Measurements from ENCODE around the gene GBE1.

DNA sequence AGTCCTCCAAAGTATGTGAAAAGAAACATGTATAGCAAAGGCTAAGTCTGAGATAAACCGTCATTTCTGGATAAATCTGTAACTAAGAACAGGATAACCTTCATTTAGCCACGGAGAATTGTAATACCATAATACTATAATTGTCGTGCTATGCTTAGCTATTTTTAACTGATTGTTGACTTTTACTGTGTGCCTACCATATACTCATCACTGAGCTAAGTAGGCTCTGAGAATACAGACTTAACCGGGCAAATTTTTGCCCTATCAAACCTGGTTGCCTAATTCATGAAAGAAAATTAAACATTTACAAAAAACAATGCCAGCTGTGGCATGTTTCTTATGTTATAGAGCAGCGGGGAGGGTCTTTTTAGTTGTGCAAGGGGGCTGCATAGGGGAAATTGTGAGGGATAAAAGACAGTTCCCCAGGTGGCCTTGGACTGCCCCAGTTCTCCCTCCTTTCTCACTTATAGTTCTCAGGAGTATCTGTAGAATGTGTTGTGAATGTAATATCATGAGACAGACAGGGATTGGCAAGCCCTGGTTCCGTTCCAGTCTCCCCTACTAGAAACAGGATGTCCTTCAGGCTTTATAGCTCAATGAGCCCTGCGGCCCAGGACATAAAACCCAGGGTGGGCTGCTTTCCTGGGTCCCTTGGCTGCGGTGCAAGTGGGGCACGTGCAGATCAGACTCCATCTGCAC is 318.5 kb downstream of the GBE1 start:
- TF ChIP-seq, protein P1, sequence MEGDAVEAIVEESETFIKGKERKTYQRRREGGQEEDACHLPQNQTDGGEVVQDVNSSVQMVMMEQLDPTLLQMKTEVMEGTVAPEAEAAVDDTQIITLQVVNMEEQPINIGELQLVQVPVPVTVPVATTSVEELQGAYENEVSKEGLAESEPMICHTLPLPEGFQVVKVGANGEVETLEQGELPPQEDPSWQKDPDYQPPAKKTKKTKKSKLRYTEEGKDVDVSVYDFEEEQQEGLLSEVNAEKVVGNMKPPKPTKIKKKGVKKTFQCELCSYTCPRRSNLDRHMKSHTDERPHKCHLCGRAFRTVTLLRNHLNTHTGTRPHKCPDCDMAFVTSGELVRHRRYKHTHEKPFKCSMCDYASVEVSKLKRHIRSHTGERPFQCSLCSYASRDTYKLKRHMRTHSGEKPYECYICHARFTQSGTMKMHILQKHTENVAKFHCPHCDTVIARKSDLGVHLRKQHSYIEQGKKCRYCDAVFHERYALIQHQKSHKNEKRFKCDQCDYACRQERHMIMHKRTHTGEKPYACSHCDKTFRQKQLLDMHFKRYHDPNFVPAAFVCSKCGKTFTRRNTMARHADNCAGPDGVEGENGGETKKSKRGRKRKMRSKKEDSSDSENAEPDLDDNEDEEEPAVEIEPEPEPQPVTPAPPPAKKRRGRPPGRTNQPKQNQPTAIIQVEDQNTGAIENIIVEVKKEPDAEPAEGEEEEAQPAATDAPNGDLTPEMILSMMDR (IDR thresholded peaks at IDR 0.05) = no peak
- TF ChIP-seq EZH2 (IDR thresholded peaks at IDR 0.05) = no peak

Measured in neural progenitor cell (in vitro differentiated cells).